K562 (cell line): ENCODE results near the gene MARK2. TPM values are rescaled to one million over a fixed set of nuclear protein-coding genes. Genes with fewer than 3 reads are reported as not detected.

Experiments used
- BRD9 ChIP-seq: fragments of 450-650 bp; IDR thresholded peaks from 2 replicates; pipeline ENCODE4 v1.6.1; 2018; ENCODE audit warnings: low read depth; ENCODE audit not compliant: partially characterized antibody
- CHD4 ChIP-seq: fragments of 200-600 bp; sonication (generic); IDR thresholded peaks from 3 replicates; pipeline ENCODE4 v1.6.1; 2012; ENCODE audit warnings: low read depth, mild to moderate bottlenecking, mixed read lengths, low read length, inconsistent platforms; ENCODE audit not compliant: insufficient read depth, insufficient replicate concordance, poor library complexity, severe bottlenecking
- CLOCK ChIP-seq: fragments of 250-450 bp; sonication (Bioruptor Pico); IDR thresholded peaks from 2 replicates; pipeline ENCODE4 v1.4.0; 2020; ENCODE audit warnings: mild to moderate bottlenecking, moderate library complexity, borderline replicate concordance
- HCFC1 ChIP-seq: IDR thresholded peaks from 2 replicates; pipeline ENCODE4 v1.6.1; 2012; ENCODE audit warnings: low read depth, low read length, improper control_type of control experiment
- ILK ChIP-seq: fragments of 450-650 bp; IDR thresholded peaks from 2 replicates; pipeline ENCODE4 v1.6.1; 2016; ENCODE audit warnings: missing genetic modification characterization, low read depth, mild to moderate bottlenecking, missing compliant biosample characterization, moderate library complexity, borderline replicate concordance
- KDM4B ChIP-seq, 2 experiments: fragments of 450-650 bp in 1 of 2; sonication (generic) in 1 of 2; IDR thresholded peaks; 2 replicates each; pipeline ENCODE4 v1.6.1; 2016 to 2017; ENCODE audit warnings: borderline replicate concordance in 2 of 2, antibody characterized with exemption in 1 of 2, low read depth in 1 of 2, mild to moderate bottlenecking in 1 of 2
- KDM5B ChIP-seq: fragments of 200-600 bp; sonication (generic); IDR thresholded peaks from 2 replicates; pipeline ENCODE4 v1.6.1; 2012; ENCODE audit warnings: low read depth, mild to moderate bottlenecking, moderate library complexity, low read length, control low read depth, inconsistent platforms; ENCODE audit not compliant: insufficient replicate concordance
- MAZ ChIP-seq, 2 experiments: fragments of 450-650 bp in 1 of 2; sonication (generic) in 1 of 2; formaldehyde crosslinking; IDR thresholded peaks in 1 of 2; conservative IDR thresholded peaks in 1 of 2; 2 replicates each; pipeline versions ENCODE4 v1.4.0 to v1.5.0; 2020; ENCODE audit warnings: mild to moderate bottlenecking in 1 of 2, missing genetic modification reagents in 1 of 2
- PRPF4 ChIP-seq: fragments of 200-400 bp; formaldehyde crosslinking; IDR thresholded peaks from one replicate; pipeline ENCODE4 v1.6.1; 2017; ENCODE audit warnings: low read length, low read depth, mild to moderate bottlenecking; ENCODE audit not compliant: insufficient read depth, poor library complexity, severe bottlenecking
- TAL1 ChIP-seq: fragments of 450-650 bp; IDR thresholded peaks from 2 replicates; pipeline ENCODE4 v1.6.1; 2016; ENCODE audit warnings: mild to moderate bottlenecking
- ZBTB8A ChIP-seq: fragments of 450-650 bp; IDR thresholded peaks from 2 replicates; pipeline ENCODE4 v1.6.1; 2018; ENCODE audit warnings: mild to moderate bottlenecking, moderate library complexity; ENCODE audit not compliant: partially characterized antibody
- ZFX ChIP-seq: sonication (generic); formaldehyde crosslinking; IDR thresholded peaks from 2 replicates; pipeline ENCODE4 v1.8.0; 2022; ENCODE audit warnings: mild to moderate bottlenecking, missing genetic modification reagents, moderate library complexity
- ZNF655 ChIP-seq: fragments of 250-450 bp; sonication (Bioruptor Pico); IDR thresholded peaks from 2 replicates; pipeline ENCODE4 v1.5.0; 2021
- ZNF830 ChIP-seq: fragments of 250-450 bp; sonication (Bioruptor Pico); IDR thresholded peaks from 2 replicates; pipeline ENCODE4 v1.5.0; 2021; ENCODE audit warnings: mild to moderate bottlenecking
- polyA plus RNA-seq, 8 experiments: library from polyadenylated mRNA; depleted of rRNA in 4 of 8; stranded (reverse) in 5 of 8; unstranded in 3 of 8; fragments of >200 nt; fragmentation: Nextera tagmentation in 2 of 8; fragmentation: Illumina TruSeq in 1 of 8; extraction: Ambion mirVana in 2 of 8; extraction: Trizol in 1 of 8; gene quantifications; 2 replicates each; pipeline versions ENCODE4 v1.2.1 to v1.2.3, GENCODE V29; 2011 to 2014; ENCODE audit warnings: inconsistent platforms in 1 of 8, missing spikeins in 1 of 8
- total RNA-seq, 7 experiments: library from RNA; depleted of rRNA in 6 of 7; stranded (reverse); fragments of >200 nt in 6 of 7; fragmentation: Illumina TruSeq in 2 of 7; extraction: Trizol in 2 of 7; gene quantifications; 2 replicates each; pipeline versions ENCODE4 v1.2.1 to v1.2.3, GENCODE V29; 2011 to 2021; ENCODE audit warnings: low replicate concordance in 1 of 7
- TF ChIP-seq, protein P1 (sequence below), 2 experiments: IDR thresholded peaks; 2 replicates each; pipeline ENCODE4 v1.6.1; 2011; ENCODE audit warnings: borderline replicate concordance in 1 of 2, control low read depth in 1 of 2, low read depth in 1 of 2, low read length in 1 of 2, mild to moderate bottlenecking in 1 of 2, mixed read lengths in 1 of 2, moderate library complexity in 1 of 2; ENCODE audit not compliant: insufficient read depth in 1 of 2, insufficient read length in 1 of 2, poor library complexity in 1 of 2, severe bottlenecking in 1 of 2; ENCODE audit errors: extremely low read depth in 1 of 2
- TF ChIP-seq, protein P2 (sequence below): sonication (generic); formaldehyde crosslinking; IDR thresholded peaks from 2 replicates; pipeline ENCODE4 v1.9.0; 2022; ENCODE audit warnings: mild to moderate bottlenecking, missing genetic modification reagents
- TF ChIP-seq, protein P3 (sequence below): sonication (generic); formaldehyde crosslinking; IDR thresholded peaks from 2 replicates; pipeline ENCODE4 v1.8.1; 2023; ENCODE audit warnings: mild to moderate bottlenecking, missing genetic modification reagents

Gene MARK2
- total and polyA plus RNA-seq, 9 of the 15 experiments (the other 6 are each of a cell fraction or from before 2014, with no cell fraction given): 0.32 to 43.5 (median 15.1) TPM

DNA sequence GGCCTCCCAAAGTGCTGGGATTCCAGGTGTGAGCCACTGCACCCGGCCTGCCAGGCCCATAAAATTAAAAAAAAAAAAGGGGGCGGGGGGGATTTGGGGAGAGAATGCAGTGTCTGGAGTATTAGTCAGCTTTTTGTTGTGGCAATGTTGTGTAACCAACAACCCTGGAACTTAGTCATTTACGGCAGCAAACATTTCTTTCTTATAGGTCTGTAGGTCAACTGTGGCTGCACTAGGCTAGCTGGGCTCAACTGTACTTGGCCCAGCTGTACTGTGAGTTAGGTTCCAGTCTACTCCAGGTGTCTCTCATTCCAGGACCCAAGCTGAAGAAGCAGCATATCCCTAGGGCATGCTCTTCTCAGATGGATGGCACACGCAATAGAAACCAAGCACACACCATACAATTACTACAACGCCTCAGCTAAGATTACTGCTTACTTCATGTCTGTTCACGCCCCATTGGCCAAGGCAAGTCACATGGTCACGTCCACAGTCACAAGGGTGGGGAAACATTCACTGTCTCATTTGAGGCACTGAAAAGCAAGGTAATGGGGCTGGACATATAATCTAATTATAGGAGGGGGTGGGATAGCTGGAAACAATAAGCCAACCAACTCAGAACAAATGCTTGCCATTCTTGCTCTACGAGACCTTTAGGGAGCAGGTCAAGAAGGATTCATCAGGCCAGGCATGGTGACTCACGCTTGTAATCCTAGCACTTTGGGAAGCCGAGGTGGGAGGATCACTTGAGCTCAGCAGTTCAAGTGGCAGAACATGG is 36.1 kb upstream of the MARK2 start (continued):
- TF ChIP-seq, protein P1, sequence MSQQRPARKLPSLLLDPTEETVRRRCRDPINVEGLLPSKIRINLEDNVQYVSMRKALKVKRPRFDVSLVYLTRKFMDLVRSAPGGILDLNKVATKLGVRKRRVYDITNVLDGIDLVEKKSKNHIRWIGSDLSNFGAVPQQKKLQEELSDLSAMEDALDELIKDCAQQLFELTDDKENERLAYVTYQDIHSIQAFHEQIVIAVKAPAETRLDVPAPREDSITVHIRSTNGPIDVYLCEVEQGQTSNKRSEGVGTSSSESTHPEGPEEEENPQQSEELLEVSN (IDR thresholded peaks at IDR 0.05; ENCODE audit: borderline replicate concordance in 1 of 2, extremely low read depth in 1 of 2, insufficient read depth in 1 of 2, insufficient read length in 1 of 2, low read depth in 1 of 2, low read length in 1 of 2, poor library complexity in 1 of 2, severe bottlenecking in 1 of 2): peak; percentile 31 to 40
- TF ChIP-seq KDM5B (no peak), TAL1 (0 out of 2 replicates have a peak, but pooled peaks have one; percentile 4), KDM4B (IDR thresholded peaks at IDR 0.05; ENCODE audit: borderline replicate concordance in 2 of 2, low read depth in 1 of 2) (no peak), CHD4 (no peak), HCFC1 (no peak), CLOCK (no peak), MAZ (CRISPR knock-in tag; conservative IDR thresholded peaks at IDR 0.05 in 1 of 2, IDR thresholded peaks at IDR 0.05 in 1 of 2) (peak in 1 of 2 experiments; percentile 53; a peak in 1 of 4 replicates), ZNF655 (CRISPR knock-in tag) (no peak), ZBTB8A (no peak), ZNF830 (CRISPR knock-in tag) (no peak), BRD9 (no peak), ZFX (CRISPR knock-in tag) (no peak), PRPF4 (no peak), ILK (tag) (no peak)
- TF ChIP-seq, protein P2, sequence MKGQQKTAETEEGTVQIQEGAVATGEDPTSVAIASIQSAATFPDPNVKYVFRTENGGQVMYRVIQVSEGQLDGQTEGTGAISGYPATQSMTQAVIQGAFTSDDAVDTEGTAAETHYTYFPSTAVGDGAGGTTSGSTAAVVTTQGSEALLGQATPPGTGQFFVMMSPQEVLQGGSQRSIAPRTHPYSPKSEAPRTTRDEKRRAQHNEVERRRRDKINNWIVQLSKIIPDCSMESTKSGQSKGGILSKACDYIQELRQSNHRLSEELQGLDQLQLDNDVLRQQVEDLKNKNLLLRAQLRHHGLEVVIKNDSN: peak; percentile 95
- TF ChIP-seq, protein P3, sequence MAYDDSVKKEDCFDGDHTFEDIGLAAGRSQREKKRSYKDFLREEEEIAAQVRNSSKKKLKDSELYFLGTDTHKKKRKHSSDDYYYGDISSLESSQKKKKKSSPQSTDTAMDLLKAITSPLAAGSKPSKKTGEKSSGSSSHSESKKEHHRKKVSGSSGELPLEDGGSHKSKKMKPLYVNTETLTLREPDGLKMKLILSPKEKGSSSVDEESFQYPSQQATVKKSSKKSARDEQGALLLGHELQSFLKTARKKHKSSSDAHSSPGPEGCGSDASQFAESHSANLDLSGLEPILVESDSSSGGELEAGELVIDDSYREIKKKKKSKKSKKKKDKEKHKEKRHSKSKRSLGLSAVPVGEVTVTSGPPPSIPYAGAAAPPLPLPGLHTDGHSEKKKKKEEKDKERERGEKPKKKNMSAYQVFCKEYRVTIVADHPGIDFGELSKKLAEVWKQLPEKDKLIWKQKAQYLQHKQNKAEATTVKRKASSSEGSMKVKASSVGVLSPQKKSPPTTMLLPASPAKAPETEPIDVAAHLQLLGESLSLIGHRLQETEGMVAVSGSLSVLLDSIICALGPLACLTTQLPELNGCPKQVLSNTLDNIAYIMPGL (CRISPR knock-in tag): no peak
